AG09309 (cell line): ENCODE results near the gene NCKIPSD.
"Not testable (repeated sequence)": the region's sequence is repeated elsewhere in the genome, so short reads cannot be mapped to it uniquely, and the experiment has no call there.

Experiments used
- DNase-seq: peaks from one replicate; pipeline ENCODE4 v3.0.0-alpha.2; 2010; ENCODE audit warnings: low read depth
- H3K4me3 ChIP-seq: 2 replicates; pipeline ENCODE4 v1.5.1; 2011; ENCODE audit warnings: mild to moderate bottlenecking, low read depth, low read length, moderate library complexity; ENCODE audit not compliant: control insufficient read depth
- CTCF ChIP-seq: IDR thresholded peaks from 2 replicates; pipeline ENCODE4 v1.5.1; 2011; ENCODE audit warnings: mild to moderate bottlenecking, low read depth, low read length, inconsistent platforms; ENCODE audit not compliant: insufficient read depth, control insufficient read depth; ENCODE audit errors: missing control alignments

NCKIPSD gene

GRCh38 chr3:48685603-48686511, at the start of gene NCKIPSD:
Gene NCKIPSD (minus strand): TSS chr3:48685915. CDS start chr3:48685807, 108 bp downstream.
- peak within 1 kb of the TSS; percentile 86 for H3K4me3 ChIP-seq
- TF ChIP-seq CTCF = peak; percentile 74
- no peak for DNase-seq

- H3K4me3 ChIP-seq = not testable (repeated sequence)
- peak; percentile 25 for DNase-seq
These were observed 49.5 kb upstream of the NCKIPSD start for GRCh38 chr3:48735075-48735767.

- not testable (repeated sequence) for H3K4me3 ChIP-seq, DNase-seq
These were observed 48.8 kb upstream of the NCKIPSD start for GRCh38 chr3:48734541-48734940.

GRCh38 chr3:48733752-48734518, 48.2 kb upstream of the NCKIPSD start:
- DNase-seq, H3K4me3 ChIP-seq: not testable (repeated sequence)

- TF ChIP-seq CTCF = no peak
- DNase-seq = no peak
- H3K4me3 ChIP-seq = no peak overlapping the region
These were observed 41.8 kb upstream of the NCKIPSD start for GRCh38 chr3:48727511-48727910.

GRCh38 chr3:48725185-48725855, 39.6 kb upstream of the NCKIPSD start:
- not testable (repeated sequence) for H3K4me3 ChIP-seq, DNase-seq

- DNase-seq = no peak
- no peak overlapping the region for H3K4me3 ChIP-seq
- no peak for TF ChIP-seq CTCF
These were observed 38.0 kb upstream of the NCKIPSD start for GRCh38 chr3:48723725-48724124.

- H3K4me3 ChIP-seq, DNase-seq: not testable (repeated sequence)
These were observed 37.6 kb upstream of the NCKIPSD start for GRCh38 chr3:48723293-48723692.
